Right lung (tissue), 10 donors: ENCODE data around the gene UPK3A. TPM values are rescaled to one million over a fixed set of nuclear protein-coding genes. Genes with fewer than 3 reads are reported as not detected.

Source experiments
- DNase-seq, 2 donors: peaks; one replicate each; pipeline ENCODE4 v3.0.0-alpha.2; 2013
- long read RNA-seq, 8 donors: transcript quantifications; one replicate each; lab custom pipeline, GENCODE V29; 2026
- polyA plus RNA-seq, 5 donors: library from polyadenylated mRNA; unstranded; fragments of 120-200 nt; gene quantifications; one replicate each; pipeline versions ENCODE4 v1.2.1 to v1.2.3, GENCODE V29; 2013; ENCODE audit warnings: inconsistent platforms in 1 of 5, low replicate concordance in 1 of 5; ENCODE audit not compliant: insufficient read length in 5 of 5, insufficient read depth in 1 of 5

The UPK3A gene
- under 1 TPM in 2 of 5 donors, not detected in 3; 0.33 to 0.34 TPM for polyA plus RNA-seq
- long read RNA-seq, donor 1: 0 reads
- long read RNA-seq, donor 2, partial matches to known transcripts: 0 of 1 reads
- long read RNA-seq, donor 2, other reads (novel, unspliced or antisense): 0 of 1 reads
- long read RNA-seq, donor 3: 0 reads
- long read RNA-seq, donor 4: 0 reads
- long read RNA-seq, donor 5: 0 reads
- long read RNA-seq, donor 6: 0 reads
- long read RNA-seq, donor 7: 0 reads
- long read RNA-seq, donor 8: 0 reads

- DNase-seq: no peak
Observed at GRCh38 chr22:45284705-45285262, at the start of gene UPK3A. Gene UPK3A, plus strand, starts transcription at chr22:45284949. Its CDS starts 65 bp downstream, at chr22:45285014.

GRCh38 chr22:45235101-45235777 is 49.5 kb upstream of the UPK3A start:
- no peak for DNase-seq

DNA sequence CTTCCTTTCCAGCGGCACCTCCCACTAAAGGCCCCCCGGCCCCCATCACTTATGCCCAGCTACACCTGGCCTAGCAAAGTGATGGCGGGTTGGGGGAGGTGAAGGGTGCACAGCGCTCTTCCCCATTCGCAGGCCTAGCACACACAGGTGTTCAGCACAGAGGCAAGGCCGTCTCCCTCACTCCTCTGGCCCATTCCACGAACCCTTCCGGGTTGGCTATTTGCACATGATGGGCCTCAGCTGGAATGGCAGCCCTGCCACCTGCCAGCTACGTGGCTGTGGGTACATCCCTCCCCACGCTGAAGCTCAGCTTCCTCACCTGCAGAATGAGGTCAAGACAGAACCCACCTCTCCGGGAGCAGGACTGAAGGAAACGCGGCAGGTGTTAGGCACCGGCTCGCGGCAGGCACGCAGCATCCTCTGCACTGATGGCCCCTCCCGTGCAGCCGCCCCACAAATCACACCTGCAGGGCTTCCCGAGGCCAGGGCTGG is 48.9 kb upstream of the UPK3A start:
- DNase-seq: no peak

DNA sequence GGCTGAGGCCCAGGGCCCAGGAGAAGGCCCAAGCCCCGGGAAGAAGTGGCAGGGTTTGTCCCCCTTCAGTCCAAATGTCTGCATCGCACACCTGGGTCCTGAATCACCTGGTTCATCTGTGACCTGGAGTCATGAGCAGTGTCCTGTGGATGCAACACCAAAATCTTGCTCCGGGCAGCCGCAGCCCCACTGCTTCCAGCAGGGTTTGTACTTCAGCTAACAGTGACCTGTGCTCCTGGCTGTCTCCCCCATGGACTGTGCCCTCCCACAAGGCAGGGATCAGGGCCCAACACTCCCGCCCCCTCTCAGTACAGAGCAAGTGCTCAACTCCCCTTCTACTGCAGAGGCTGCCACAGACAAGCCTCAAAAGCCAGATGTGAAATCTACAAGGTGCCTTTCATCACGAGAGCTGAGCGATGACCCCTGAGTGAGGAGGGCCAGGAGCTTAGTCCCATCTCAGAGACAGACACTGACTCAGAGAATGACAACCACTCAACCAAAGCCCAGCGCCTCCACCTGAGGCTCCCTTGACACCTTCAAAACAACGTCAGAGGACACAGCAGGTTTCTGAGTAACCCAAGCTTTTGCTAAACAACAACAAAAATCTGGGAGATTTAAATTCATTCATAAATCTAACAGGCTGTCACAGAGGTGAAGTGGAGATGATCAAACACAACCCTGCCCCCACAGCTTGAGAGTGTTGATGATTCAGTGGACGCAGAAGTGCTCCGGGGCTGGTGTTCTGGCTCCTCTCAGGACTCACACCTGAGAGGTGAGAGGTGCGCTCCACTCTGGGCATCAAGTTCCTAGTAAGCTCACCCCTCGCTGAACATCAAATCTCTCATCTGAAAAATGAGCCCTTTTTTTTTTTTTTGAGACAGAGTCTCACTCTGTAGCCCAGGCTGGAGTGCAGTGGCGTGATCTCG is 47.4 kb upstream of the UPK3A start:
- DNase-seq: no peak

GRCh38 chr22:45238076-45238956 is 46.4 kb upstream of the UPK3A start:
- no peak for DNase-seq

GRCh38 chr22:45238957-45239680 is 45.6 kb upstream of the UPK3A start:
- no peak for DNase-seq

GRCh38 chr22:45239681-45240051 is 45.1 kb upstream of the UPK3A start:
- DNase-seq: no peak

GRCh38 chr22:45240104-45240809 is 44.5 kb upstream of the UPK3A start:
- DNase-seq: no peak

DNA sequence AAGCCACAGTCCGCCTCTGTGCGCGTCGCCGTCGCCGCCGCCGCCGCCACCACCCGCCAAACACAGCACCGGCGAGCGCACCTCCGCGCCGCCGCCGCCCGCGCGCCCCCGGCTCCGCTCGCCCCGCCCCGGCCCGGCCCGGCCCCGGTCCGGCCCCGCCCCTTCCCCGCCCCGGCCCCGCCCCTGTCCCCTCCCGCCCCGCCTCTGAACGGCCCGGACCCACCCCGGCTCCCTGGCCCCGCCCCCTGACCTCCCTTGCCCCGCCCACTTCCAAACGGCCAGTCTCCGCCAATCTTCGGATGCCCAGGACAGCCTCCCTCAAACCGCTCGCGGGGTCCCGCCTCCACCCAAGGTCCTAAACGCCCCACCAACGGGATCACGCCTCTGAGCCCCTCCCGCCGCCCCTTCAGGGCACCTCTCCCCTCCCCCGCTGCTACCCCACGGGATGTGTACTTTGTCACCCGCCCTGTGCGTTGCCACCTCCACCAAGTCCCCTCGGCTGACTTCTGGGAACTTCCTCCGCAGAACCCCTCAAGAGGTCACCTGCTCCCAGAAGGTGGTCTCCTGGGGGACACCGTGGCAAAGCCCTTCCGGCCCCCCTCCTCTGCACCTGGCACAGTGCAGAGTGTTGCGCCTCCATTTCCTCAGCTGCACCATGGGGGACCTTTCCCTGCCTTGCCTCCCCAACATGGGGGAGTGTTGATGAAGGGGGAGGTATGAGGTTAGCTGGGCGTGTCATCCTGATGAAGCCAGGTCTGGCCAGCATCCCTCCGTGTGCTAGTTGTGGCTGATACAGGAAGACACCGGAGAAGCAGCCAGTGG is 43.7 kb upstream of the UPK3A start, which contains the start of gene KIAA0930:
Gene KIAA0930, minus strand, starts transcription at position 85 of the 822 bp plus-strand sequence. CDS start 191 bp downstream, outside the sequence.
- peak; percentile 42 to 50 for DNase-seq

GRCh38 chr22:45242778-45243191 is 42.0 kb upstream of the UPK3A start:
- DNase-seq: peak in 1 of 2 donors; percentile 38

- DNase-seq: no peak
Observed at GRCh38 chr22:45244916-45245315, 39.8 kb upstream of the UPK3A start.

- DNase-seq: peak in 1 of 2 donors; percentile 40
Observed at GRCh38 chr22:45246060-45246985, 38.4 kb upstream of the UPK3A start.

DNA sequence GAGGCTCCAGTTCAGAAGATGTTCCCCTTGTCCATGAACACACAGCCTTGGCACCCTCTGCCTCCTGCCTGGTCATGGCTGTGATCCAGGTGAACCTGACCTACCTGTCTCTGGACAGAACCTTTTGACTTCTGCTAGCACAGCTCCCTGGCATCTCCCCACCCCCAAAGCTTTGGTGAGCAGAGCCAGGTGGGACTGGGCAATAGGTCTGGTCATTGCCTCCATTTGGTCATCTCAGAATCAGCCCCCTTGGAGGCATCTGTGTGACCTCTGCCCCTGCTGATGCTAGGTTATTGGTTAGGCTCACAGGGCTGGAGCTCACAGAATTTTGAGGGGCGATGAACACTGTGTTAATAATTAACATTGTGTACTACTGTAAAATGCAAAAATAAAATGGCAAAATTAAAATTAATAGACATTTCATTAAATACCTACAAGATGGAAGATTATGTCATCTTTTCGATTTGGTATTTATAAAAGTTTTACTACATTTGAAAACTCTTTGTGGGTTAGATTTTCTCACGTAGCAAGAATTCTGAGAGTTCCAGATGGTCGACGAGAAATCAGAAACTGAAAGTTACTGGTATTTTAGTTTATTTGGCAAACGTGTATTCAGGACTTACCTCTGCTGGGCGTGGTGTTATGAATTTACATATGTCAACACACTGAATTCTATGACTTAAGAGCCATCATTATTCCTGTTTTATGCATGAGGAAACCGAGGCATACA is 35.8 kb upstream of the UPK3A start:
- DNase-seq: no peak

- DNase-seq: no peak
Observed at GRCh38 chr22:45251825-45252224, 32.9 kb upstream of the UPK3A start.

- DNase-seq: no peak
Observed at GRCh38 chr22:45253039-45253641, 31.6 kb upstream of the UPK3A start.

DNA sequence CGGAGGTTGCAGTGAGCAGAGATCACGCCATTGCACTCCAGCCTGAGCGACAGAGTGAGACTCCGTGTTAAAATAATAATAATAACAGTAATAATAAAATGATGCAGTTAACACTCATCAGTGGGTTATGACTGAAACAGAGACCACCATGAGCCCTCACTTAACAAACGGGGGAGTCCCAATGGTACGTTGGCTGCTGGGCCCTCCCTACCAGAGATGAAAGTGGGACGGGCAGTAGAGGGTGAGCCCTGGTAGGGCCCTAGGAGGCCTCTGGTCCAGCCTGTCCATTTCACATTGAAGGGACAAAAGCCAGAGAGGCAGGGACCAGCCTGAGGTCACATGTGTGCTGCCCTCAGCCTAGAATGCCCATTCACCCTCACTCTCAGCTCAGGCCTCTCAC is 30.4 kb upstream of the UPK3A start:
- no peak for DNase-seq
